Stimulated activated CD4-positive, alpha-beta T cell treated with anti-CD3 and anti-CD28 coated beads, Interleukin-1b, Interleukin-23, amount 100 ng/mL, for 24 hours (primary cell): ENCODE measurements around the gene PALM2AKAP2.

Source experiments
- DNase-seq, 4 experiments: peaks; one replicate each; pipeline ENCODE4 v3.0.0-alpha.2; 2020; ENCODE audit warnings: low read depth in 4 of 4, low spot score in 1 of 4

Gene PALM2AKAP2

DNA sequence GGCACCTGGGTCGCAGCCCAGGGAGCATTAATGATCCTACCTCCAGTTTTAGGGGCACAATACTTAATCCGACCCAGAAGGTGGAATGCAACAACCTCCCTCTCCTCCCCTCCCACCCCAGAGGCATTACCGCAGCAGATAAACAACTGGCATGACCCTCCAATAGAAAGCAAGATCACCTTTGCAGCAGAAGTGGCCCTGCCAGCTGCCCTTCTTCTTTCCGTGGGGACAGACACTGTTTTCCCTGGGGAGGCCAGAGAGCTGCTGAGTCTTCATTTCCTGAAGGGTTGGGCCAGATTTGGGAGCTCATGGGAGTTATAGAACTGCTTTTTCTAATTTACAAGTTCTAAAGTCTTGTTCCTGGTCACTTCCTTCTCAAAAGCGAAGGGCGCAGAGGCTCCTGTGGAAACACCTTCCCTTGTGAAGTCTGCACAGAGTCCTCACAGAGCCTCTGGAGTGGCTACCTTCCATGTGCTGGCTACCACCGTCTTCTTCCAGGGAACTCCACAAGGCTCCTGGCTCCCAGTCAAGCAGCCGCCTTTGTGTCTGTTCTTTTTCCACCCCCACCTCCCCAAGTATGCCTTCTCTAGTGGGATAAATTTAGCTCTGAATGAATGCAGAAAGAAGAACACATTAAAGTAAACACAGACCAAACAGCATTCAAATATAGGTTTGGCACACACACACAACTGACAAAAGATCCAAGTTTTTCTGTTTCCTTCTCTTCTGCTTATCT, 8.0 kb upstream of the PALM2AKAP2 start:
- no peak for DNase-seq

DNA sequence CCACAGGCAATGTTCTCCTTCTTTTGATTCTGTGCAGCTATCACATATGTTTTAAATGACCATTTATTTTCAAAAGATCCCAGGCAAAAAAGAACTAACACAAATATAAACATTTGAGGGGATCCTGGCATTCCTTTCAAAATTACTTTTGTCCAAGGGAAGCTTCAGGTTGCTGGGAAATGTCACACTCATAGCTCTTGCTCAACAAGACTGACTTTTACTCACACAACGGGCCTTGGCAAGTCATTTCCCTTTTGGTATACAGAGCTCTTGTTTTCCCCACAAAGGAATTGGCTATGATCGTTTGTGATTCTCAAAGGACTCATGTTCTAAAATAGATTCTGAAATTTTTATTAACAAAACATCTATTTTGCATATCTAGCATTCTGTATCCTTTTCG, 4.5 kb upstream of the PALM2AKAP2 start:
- no peak for DNase-seq

DNA sequence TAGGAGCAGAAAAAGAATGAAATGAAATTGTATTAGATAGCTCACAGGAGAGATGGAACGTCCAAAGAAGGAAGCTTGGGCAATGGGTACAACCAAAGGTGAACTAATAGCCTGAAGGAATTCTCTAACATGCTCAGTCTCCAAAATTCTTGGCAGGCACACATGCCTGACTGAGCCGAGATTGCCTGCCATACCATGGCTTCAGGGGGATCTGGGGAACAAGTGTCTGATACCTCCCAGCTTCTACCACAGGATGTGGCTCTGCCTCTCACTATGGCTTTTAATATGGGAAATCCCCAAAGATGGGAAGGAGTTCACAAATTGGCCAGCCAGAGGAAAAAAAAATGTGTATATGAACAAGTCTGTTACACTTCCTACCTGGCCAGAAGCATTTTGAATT, 3.6 kb upstream of the PALM2AKAP2 start:
- no peak for DNase-seq

DNA sequence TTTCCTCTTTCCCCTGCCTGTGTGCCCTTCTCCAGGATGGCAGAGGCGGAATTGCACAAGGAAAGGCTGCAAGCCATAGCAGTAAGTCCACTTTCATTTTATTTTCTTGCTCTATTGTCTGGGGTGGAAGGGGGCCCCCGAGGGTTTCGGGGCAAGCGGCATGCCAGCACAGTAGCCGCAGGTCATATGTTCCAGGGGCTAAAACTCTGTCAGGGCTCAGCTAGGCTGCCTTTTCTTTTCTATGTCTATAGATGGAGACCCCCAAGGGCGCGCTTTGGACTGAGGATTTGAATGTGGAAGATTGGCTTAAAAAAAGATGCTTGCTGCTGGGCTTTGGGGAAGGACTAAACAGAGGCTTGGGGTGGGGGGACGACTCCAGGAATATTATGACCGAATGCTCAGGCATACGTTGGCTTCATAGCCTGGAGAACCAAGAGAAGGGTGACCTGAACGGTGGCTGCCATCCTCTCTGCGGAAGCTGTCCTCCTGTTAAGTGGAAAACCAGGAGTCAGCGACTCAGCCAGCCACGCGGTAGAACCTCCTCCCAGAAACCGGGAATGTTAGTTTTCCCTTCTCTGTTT, 545 bp downstream of the PALM2AKAP2 start:
- DNase-seq, result no peak

DNA sequence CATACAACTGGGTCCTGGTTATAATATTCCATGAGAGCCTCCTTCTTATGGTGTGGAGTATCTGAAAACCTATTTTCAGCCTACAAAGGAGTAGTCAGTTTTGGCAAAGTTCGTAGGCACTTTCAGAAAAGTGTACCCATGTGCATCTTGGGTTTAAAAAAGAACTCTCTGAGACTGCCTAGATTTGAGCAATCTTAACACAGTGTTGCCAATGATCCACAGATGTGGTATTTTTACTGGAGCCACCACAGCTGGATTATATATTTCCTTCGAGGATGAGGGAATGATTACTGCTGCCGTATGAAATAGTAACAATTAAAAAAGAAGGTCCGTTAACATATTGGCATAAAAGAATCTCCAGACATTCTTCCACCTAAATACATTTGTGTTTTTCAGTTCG, 1.1 kb downstream of the PALM2AKAP2 start:
- DNase-seq, result no peak

DNA sequence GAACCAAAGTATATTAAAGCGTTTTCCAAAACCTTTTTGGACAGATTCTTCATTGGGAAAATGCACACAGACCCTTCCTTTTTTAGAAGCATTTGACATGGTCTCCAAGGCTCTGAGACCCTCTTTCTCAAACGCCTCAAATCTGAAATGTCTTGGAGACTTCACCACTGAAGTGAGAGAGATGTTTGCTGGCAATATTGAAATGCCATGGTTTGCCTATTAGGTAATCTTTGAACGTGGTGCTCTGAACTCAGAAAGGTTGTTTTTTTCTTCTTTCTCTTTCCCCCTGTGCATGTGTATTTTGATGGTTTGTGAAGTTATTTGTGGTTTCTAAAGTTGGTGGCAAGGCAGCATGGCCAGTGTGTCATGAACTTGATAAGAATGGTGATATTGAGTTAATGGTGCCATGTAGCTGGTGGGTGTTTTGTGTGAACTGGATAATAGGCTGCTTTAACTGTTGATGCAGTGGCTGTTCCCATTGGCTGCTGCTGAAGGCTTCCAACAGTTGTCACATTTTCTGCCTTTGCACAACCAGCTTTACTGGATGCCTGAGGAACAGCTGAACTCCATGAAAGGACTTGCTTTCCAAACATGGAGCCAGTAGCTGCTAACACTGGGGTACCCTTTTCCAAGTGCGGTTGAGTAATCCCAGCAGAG, 1.7 kb downstream of the PALM2AKAP2 start:
- no peak for DNase-seq

DNA sequence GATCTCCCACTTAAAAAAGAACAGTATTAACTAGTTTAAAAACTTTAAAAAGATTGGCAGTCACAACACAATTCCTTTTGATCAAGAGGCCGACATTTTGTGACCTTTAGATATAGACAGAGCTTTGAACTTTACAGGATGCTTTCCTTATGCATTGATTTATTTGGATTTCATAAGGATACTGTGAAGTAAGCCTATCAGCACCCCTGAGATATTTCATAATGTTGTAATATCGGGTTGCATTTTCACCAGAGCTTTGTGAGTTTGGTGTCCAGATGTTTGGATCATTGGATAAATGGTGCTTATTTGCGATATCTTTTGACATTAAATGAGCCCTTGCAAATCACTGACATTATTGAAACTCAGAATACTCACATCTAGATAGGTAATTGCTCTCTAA, 7.7 kb downstream of the PALM2AKAP2 start:
- DNase-seq, result no peak

DNA sequence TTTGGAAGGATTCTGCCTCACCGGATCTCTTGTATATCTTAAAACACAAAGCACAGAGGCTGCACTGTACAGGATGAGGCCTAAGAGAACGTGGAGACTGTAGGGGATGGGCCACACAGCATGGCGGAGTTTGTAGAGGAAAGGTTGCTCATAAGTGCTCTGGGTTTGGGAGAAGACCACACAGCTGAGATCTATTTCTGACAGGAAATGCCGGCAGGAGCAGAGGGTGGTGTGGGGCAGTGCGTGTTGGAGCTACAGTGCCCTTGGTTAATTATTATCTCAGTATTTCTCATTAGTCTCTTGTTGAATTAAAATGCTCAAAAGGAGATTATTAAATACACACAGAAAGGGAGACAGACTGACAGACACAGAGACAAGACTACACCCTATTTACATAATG, 9.6 kb downstream of the PALM2AKAP2 start:
- no peak for DNase-seq

DNA sequence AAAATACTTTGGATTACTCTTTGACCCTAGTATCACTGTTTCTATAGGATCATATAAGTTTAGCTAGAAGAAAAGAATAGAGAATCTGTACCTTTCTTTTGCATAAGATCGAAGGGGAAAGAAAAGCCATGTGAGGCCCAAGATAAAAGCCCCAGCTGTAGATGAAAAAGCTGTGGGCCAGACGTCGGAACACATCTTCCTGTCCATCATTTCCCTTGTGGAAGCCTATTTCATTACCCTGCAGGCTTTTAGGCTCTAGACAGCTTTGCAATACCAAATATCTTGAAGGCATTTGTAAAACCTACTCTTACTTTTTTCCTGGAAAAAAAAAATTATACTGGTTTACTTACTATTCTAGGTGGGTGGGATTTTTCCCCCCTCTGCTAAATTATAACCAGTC, 10.0 kb downstream of the PALM2AKAP2 start:
- DNase-seq, result no peak

DNA sequence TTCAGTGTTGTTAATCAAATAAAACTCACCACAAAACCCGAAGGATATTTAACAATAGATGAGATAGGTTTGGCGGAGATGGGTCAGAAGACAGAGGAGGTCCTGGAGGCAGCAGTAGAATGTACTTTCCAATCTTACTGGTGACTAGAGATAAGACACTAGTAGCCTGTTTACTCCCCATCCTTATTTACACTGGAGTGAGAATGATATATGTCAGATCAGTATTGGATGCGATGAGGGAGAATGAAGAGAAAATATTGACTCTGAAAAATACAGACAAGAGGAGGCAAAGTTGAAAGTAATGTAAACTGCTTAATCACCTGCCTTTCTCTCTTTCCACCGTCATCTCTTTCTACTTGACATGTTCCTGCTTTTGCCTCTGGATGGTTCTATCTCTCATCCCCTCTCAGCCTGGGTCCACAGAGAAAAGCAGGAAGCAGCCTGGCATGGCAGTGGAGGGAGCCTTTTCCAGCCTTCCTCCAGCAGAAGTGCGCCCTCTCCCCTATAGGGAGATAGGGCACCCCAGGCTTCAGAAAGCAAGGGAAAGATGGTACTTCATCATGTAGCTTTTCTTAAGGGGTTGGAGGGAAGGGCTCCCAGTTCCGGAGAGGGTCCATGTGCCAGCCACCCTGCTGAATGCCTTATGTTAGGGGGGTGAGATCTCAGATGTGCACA, 11.1 kb downstream of the PALM2AKAP2 start:
- DNase-seq, result no peak

DNA sequence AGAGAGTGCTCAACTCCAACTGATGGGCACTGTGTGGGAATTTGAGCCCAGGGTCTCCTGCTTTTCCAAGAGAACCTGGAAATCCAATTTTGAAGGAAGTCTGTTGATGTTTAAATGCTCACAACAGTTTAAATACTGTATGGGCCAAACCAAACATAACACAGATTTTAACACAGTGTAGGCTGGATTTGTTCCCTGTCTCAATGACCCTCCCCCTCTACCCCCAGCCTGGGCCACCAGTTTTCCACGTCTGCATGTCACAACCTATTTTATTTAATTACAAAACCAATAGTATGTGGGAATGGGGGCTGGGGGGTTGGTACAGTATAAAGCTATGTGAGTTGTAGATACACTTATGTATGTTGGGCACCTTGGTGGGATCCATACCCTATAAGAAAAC, 11.7 kb downstream of the PALM2AKAP2 start:
- no peak for DNase-seq

DNA sequence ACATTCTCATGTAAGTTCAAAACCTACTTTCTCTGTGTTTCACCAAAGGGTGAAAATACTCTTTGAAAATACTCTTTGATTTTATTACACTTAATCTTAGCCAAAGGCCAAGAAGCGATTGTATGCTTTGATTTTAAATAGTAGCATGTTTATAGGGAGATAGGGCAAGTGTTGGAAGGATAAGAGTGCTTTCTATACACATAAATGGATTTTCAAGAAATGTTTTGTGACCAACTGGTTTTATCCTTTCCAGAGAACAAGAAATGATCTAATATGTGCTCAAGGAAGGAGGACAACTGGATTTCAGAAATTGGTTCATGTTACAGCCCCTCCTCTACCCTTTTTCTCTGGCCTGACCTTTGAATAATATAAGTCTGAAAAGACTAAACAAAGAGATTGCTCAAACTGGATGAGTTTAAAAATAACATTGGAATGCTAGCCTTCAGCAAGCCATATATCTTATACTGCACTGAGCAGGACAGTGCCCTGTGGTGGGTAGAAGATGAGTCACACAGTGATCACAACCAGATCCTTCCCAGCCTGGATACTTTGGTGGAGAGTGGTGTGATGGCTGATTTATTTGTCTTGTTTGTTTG, 13.1 kb downstream of the PALM2AKAP2 start:
- no peak for DNase-seq

DNA sequence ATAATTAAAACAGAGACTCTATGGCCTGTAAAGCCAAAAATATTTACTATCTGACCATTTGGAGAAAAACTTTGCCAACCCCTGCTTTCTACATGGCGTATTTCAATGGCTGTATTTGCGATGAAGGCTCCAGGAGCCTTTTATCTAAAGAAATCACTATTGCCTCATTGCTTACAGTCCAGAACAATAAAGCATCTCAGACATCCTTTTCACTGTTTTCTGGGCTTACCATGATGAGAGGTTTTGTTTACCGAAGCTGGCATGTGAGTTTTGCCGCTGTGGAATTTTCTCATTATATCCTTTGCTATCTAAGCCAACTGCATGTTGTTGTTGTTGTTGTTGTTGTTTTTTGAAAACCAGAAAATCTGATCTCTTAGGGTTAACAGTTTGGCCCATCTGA, 13.9 kb downstream of the PALM2AKAP2 start:
- DNase-seq, result no peak

DNA sequence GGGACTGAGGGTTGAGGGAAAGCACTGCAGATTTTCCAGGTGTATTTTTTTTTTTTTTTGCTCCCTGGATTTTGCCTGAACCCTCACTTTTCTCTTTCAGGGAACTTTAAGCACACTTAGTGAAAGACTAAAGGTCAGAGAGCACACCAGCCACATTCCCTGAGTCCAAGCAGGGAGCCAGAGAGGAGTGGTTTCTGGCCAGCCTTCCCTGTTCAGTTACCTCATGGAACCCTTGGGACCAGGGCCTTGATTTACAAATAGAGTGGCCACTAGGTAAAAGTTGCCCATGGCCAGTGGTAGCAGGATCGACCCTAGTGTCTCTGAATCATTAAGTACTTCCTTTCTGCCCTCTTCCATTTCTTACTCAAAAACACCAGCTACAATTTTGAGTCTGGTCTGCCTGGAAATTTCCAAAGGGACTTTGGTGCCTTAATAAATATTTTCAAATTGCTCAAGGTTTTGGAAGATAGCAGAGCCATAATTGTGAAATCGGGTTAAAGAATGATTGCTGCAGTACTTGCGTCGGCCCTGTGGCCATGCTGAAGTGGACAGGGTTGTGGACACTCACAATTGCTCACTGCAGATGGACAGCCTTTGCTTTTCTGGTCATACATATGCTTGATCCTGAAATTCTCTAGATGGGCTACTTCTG, 14.5 kb downstream of the PALM2AKAP2 start:
- no peak for DNase-seq

DNA sequence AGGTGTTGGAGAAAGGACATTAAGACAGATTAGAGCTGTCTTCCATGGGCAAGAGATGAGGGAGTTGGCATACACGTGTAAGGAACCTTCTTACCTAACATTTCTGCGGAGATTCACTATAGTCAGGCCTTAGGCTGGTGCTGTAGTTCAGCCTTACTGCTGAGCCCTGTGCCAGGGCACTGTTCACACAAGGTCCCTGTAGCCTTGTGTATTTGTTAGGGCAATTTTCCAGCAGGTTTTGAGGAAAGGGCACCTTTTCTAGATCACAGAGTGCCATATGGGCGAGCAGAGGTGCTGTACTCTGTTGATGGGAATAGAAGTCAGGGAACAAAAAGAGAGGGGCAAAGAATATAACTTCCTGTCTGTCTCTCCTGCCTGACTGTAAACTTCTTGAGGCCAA, 15.6 kb downstream of the PALM2AKAP2 start:
- no peak for DNase-seq

DNA sequence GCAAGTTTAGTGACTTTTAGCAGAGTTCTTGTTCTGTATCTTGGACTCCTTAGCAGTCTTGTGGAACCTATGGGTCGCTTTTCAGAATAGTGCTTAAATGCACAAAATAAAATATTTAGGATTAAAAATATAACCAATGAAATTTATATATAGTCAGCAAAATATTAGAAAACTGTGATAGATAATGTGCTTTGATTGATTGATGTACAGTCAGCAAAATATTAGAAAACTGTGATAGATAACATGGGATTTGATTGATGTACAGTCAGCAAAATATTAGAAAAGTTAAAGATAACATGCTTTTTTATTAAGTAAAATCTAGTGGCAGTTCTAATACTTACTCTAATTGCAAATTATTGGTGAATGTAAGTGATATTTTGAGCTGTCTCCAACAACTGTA, 16.1 kb downstream of the PALM2AKAP2 start:
- no peak for DNase-seq

DNA sequence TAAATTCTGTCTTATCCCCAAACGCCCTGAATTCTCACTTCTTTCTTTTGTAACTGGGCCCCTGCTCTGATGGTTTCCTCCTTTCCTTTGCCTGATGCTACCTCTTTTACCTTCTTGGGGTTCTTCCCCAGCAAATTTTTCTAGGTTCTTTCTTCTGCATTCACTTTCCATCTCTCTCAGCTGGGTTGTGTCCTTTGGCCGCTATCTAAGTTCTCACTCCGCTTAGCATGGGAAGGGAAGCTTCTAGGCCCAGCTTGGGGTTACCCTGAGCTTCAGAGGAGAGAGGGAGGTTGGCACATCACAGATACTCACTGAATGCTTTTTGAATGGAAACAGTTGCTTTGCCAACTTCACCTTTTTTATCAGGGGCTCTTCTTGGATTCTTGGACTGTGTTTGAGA, 17.0 kb downstream of the PALM2AKAP2 start:
- DNase-seq, result no peak

DNA sequence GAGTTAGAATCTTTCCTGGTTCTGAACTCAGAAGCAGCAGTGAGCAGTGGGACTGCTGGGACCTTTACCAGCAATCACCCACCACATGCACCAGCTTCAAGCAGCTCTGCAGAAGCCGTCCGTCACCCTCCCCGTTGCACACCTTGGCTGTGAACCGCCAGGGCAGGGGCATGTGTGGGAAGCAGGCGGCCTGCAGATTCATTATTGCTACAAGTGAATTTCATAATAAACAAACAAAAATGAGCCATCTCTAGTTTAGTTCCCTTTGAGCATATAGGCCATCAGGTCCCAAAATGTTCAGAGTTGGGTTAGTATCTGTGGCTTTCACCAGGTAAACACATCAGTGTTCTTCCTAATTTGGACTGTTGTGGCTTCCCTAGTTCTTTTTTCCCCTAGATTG, 17.5 kb downstream of the PALM2AKAP2 start:
- no peak for DNase-seq

DNA sequence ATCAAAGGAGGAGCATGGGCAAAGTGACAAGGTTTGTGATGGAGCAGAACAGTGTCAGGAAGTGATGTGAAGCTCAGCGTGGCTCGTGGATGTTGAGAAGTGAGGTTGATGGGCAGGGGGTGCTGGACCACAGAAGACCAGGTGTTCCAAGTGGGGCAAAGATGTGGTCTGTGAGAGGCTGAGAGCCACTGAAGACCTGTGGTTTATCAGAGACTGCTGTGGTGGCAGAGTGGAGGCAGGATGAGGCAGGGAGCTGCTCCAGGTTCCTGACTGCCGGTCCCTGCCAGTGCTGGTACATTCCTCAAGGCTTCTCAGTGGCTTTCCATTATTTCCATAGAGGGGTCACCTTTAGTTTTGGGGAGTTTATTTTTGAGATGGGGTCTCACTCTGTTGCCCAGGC, 19.1 kb downstream of the PALM2AKAP2 start:
- DNase-seq, result no peak

DNA sequence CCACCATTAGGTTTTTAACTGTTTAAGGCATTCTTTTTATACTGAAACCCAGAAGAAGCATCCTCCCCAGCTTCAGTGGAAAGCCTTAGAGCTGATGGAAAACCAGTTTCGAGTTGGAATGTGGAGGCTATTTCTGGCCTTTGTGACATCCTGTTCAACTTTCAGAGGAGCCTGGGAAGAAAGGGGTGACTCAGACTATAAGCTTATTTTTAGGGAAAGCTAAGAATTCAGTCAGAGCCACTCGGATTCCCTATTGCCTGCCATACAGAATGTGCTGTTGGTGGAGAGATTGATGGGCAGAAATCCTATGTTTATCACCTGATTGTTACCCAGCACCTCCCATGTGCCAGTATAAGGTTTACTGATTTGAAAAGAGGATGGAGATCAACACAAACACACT, 19.8 kb downstream of the PALM2AKAP2 start:
- DNase-seq, result no peak

DNA sequence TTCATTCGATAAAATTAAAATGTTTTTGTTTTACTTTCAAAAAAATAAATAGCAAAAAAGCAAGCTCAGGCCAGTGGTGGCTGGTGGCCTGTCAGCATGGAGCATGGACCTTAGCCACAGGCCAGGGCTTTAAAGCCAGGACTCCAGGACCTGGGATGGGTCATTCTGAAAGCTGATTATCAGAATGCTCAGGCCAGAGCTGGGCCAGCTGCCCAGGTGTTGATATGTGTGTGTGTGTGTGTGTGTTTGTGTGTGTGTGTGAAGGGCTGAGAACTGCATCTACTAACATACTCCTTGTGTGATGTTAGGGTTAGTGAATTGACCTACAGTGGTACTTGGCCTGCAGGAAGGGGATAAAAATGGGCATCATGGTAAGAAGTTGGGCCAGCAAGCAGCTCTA, 21.5 kb downstream of the PALM2AKAP2 start:
- DNase-seq, result no peak
